Hepatocyte (in vitro differentiated cells): Measurements from ENCODE around the gene UPP1.

Source experiments
- CTCF ChIP-seq: fragments of 200-600 bp; sonication (generic); IDR thresholded peaks from 2 replicates; pipeline ENCODE4 v1.5.1; 2016; ENCODE audit warnings: antibody characterized with exemption, mild to moderate bottlenecking; ENCODE audit not compliant: poor library complexity
- EZH2 ChIP-seq: fragments of 200-600 bp; sonication (generic); IDR thresholded peaks from 2 replicates; pipeline ENCODE4 v1.6.1; 2016; ENCODE audit warnings: antibody characterized with exemption, mild to moderate bottlenecking, borderline replicate concordance
- EZH2phosphoT487 ChIP-seq: fragments of 200-600 bp; sonication (generic); IDR thresholded peaks from one replicate; pipeline ENCODE4 v1.6.1; 2018; ENCODE audit warnings: antibody characterized with exemption, mild to moderate bottlenecking, low read depth, moderate library complexity; ENCODE audit not compliant: unreplicated experiment, severe bottlenecking

- TF ChIP-seq CTCF (no peak), EZH2 (no peak), EZH2phosphoT487 (no peak)
Measured at GRCh38 chr7:48049850-48050249, 39.2 kb upstream of the UPP1 start.
